SU-DHL-6 (cell line): ENCODE results near the gene FOXS1.

Experiments
- EZH2phosphoT487 ChIP-seq: fragments of 200-600 bp; sonication (generic), shearing (Covaris generic); conservative IDR thresholded peaks from 2 replicates; pipeline ENCODE4 v1.6.1; 2018; ENCODE audit warnings: mild to moderate bottlenecking, antibody characterized with exemption, low read length, moderate library complexity, mixed read lengths
- TF ChIP-seq, protein P1 (sequence below): fragments of 200-600 bp; sonication (generic); IDR thresholded peaks from one replicate; pipeline ENCODE4 v1.5.1; 2017; ENCODE audit warnings: antibody characterized with exemption, mild to moderate bottlenecking, low read length, moderate library complexity; ENCODE audit not compliant: insufficient read depth, poor library complexity, severe bottlenecking

DNA sequence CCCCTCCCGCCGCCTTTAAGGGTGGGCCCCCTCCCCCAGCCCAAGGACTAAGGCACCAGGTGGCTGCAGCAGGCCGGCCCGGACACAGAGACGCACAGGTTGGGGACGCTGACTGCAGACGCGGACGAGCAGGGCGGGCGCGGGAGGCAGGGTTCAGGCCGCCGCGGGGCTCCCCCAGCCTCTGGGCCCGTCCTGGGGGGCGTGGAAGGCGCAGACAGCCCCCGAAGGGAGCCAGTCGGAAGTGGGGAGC lies 15.7 kb upstream of the FOXS1 start:
- TF ChIP-seq, protein P1, sequence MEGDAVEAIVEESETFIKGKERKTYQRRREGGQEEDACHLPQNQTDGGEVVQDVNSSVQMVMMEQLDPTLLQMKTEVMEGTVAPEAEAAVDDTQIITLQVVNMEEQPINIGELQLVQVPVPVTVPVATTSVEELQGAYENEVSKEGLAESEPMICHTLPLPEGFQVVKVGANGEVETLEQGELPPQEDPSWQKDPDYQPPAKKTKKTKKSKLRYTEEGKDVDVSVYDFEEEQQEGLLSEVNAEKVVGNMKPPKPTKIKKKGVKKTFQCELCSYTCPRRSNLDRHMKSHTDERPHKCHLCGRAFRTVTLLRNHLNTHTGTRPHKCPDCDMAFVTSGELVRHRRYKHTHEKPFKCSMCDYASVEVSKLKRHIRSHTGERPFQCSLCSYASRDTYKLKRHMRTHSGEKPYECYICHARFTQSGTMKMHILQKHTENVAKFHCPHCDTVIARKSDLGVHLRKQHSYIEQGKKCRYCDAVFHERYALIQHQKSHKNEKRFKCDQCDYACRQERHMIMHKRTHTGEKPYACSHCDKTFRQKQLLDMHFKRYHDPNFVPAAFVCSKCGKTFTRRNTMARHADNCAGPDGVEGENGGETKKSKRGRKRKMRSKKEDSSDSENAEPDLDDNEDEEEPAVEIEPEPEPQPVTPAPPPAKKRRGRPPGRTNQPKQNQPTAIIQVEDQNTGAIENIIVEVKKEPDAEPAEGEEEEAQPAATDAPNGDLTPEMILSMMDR: no peak
- TF ChIP-seq EZH2phosphoT487: no peak
